Astrocyte of the spinal cord (primary cell): Measurements from ENCODE around the gene GRIK1.
A peak's percentile ranks its signal among the peaks of the same experiment; 100 is the strongest.

ENCODE experiments used
- DNase-seq: peaks from one replicate; pipeline ENCODE4 v3.0.0; 2011; ENCODE audit warnings: low read depth, low spot score
- H3K4me3 ChIP-seq: 2 replicates; pipeline ENCODE4 v1.5.1; 2011; ENCODE audit warnings: low read depth, mild to moderate bottlenecking, low read length, moderate library complexity
- in situ Hi-C: cut with HindIII; loops from 2 replicates; pipeline ENCODE4 v1.10.0; 2017; ENCODE audit warnings: low sequenced_read_pairs
- TF ChIP-seq, protein P1 (sequence below): IDR thresholded peaks from 2 replicates; pipeline ENCODE4 v1.5.1; 2012; ENCODE audit warnings: low read depth, mild to moderate bottlenecking, low read length, inconsistent platforms

Gene GRIK1

DNA sequence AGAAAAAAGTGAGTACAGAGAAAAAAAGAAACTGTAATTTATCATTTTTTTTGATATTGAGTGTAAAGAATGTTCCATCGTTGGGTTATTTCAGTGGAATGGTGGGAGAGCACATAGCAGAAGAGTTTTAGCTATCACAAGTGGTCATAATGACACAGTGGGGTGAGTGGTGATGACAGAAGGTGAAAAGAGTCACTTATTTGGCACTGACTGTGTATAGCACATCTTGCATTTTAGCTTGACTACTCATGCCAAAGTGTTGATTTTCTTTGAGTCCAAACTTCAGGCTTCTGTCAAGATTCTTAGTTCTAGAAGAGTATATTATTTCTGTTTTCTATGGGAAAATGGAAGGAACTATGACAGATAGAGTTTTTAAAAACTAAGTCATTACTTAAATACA lies 261.2 kb downstream of the GRIK1 start:
- peak; percentile 22 for DNase-seq
- H3K4me3 ChIP-seq = no peak overlapping the region
- in situ Hi-C loops = no loop called here
- TF ChIP-seq, protein P1, sequence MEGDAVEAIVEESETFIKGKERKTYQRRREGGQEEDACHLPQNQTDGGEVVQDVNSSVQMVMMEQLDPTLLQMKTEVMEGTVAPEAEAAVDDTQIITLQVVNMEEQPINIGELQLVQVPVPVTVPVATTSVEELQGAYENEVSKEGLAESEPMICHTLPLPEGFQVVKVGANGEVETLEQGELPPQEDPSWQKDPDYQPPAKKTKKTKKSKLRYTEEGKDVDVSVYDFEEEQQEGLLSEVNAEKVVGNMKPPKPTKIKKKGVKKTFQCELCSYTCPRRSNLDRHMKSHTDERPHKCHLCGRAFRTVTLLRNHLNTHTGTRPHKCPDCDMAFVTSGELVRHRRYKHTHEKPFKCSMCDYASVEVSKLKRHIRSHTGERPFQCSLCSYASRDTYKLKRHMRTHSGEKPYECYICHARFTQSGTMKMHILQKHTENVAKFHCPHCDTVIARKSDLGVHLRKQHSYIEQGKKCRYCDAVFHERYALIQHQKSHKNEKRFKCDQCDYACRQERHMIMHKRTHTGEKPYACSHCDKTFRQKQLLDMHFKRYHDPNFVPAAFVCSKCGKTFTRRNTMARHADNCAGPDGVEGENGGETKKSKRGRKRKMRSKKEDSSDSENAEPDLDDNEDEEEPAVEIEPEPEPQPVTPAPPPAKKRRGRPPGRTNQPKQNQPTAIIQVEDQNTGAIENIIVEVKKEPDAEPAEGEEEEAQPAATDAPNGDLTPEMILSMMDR = no peak

DNA sequence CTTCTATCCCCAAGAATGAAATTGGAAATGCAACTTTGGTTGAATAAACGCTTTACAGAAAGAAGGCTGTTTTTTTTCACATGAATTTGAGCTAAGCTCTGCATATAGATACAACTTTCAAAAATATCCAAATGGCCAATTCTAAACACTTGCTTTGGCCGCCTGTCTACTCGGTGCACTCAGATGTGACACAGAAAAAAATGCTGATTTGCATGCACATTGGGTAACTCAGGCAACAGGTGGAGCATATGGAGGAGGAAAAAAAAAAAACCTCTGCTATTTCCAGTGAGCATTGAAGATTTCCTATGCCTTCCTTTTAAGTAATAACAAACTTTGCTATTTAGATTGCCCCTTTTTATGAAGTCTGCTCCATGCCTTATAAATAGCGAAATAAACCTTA lies 262.5 kb downstream of the GRIK1 start:
- TF ChIP-seq, protein P1 = no peak
- H3K4me3 ChIP-seq = no peak overlapping the region
- no peak for DNase-seq
- in situ Hi-C loops = no loop called here

DNA sequence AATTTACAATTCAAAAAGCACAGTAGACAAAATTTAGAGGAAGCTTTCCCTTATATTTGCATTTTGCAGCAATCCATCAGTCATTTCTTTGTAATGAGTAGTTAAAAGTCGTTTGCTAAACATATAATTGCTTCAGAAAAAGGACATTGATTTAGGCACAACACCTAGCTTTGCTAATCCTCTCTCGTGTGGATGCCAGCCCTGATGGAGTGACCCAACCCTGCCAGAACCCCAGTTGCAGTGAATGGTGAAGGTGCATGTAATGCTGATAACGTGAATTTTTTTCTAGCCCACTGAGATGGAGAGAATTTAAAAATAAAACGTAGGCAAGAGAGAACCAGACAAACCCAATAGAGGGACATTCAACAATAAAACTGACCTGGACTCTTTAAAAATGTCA lies 263.4 kb downstream of the GRIK1 start:
- in situ Hi-C loops = no loop called here
- DNase-seq = no peak
- no peak overlapping the region for H3K4me3 ChIP-seq
- TF ChIP-seq, protein P1 = no peak

DNA sequence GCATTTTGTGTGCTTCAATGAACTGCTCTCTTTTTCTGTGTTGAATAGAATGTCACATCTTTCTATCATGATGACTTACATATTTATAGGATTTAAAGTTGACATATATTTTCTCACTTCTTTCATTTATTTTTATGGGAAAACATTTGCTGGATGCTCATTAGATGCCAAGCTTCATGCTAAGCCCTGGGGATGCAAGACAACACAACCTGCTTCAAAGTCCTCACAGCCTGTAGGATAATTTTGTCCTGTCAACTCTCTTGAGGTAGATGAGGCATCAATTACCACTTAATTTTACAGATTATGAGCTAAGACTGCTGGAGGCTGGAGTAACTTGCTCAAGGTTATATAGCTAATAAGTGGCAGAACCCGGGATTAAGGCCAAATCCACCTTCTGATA lies 264.3 kb downstream of the GRIK1 start:
- TF ChIP-seq, protein P1 = no peak
- in situ Hi-C loops = no loop called here
- no peak for DNase-seq
- no peak overlapping the region for H3K4me3 ChIP-seq

DNA sequence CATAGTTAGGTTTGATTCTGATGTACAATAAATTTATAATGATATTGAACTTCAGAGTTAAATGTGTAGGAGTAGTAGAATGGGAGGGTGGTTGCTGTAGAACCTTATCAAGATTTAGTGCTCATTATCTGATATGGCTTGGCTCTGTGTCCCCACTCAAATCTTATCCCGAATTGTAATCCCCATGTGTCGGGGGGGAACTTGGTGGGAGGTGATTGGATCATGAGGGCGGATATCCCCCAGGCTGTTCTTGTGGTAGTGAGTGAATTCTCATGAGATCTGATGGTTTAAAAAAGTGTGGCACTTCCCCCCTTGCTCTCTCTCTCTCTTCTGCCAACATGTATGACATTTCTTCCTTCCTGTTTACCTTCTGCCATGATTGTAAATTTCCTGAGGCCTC lies 265.5 kb downstream of the GRIK1 start:
- in situ Hi-C loops = no loop called here
- DNase-seq = no peak
- TF ChIP-seq, protein P1 = no peak
- no peak overlapping the region for H3K4me3 ChIP-seq

DNA sequence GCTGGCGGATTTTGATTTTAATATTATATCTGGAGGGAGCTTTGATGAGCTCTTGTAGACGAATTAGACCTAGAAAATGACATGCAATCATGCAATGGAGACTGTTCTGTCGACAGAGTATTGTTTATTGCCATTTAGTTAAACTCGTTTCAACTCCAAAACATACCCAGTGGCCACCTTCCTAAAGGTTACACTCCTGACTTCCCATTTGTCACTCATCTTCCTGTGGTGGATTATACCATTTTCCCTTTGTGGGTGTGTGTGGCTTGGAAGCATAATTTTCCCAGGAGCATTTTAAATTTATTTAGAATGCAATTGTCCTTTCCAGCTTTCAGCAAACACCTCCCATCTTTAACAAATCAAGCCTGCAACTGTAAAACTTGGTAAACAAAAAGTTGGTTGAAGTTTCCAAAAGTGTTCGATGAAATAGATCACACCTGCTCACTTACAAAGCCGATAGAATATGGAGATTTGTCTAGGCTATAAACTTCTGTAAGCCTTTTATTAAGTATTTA lies 266.6 kb downstream of the GRIK1 start:
- no peak for DNase-seq
- TF ChIP-seq, protein P1 = no peak
- in situ Hi-C loops = no loop called here
- no peak overlapping the region for H3K4me3 ChIP-seq

DNA sequence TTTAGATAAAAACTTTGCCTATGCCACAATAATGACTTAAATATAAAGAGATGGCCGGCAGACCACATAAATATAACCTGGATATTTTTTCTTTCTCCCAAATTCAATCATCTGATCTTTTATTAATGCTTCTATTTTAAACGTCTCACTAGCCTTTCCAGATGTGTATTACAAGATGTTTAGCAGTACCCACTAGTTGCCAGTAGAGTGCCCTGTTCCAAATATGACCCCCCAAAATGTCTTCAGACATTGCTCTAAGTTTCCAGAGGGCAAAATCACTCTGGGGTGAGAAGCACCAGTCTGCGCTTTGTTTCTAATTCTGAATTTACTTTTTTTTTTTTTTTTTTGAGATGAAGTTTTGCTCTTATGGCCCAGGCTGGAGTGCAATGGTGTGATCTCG lies 268.1 kb downstream of the GRIK1 start:
- in situ Hi-C loops = no loop called here

More for the DNA sequence above, 268.1 kb downstream of the GRIK1 start:
- no peak for DNase-seq
- no peak overlapping the region for H3K4me3 ChIP-seq
- TF ChIP-seq, protein P1 = no peak
